Suprapubic skin (tissue), 4 donors: ENCODE measurements around the gene ERCC6L.

Experiments used
- CTCF ChIP-seq, 2 donors: fragments of 200-600 bp in 1 of 2; fragments of 450-650 bp in 1 of 2; sonication (generic) in 1 of 2; IDR thresholded peaks; one replicate each; pipeline ENCODE4 v1.5.1; 2016 to 2019; ENCODE audit warnings: antibody characterized with exemption in 2 of 2, mild to moderate bottlenecking in 1 of 2, moderate library complexity in 1 of 2
- EP300 ChIP-seq: sonication (generic); formaldehyde crosslinking; IDR thresholded peaks from one replicate; pipeline ENCODE4 v1.6.1; 2017; ENCODE audit warnings: antibody characterized with exemption
- POLR2A ChIP-seq, 2 donors: fragments of 450-650 bp; IDR thresholded peaks; one replicate each; pipeline ENCODE4 v1.6.1; 2017; ENCODE audit warnings: antibody characterized with exemption in 2 of 2, mild to moderate bottlenecking in 2 of 2, moderate library complexity in 2 of 2
- POLR2AphosphoS5 ChIP-seq, 3 donors: sonication (generic); formaldehyde crosslinking; IDR thresholded peaks; one replicate each; pipeline ENCODE4 v1.6.1; 2017; ENCODE audit warnings: antibody characterized with exemption in 3 of 3

GRCh38 chrX:72276478-72276953 is 37.7 kb upstream of the ERCC6L start:
- TF ChIP-seq CTCF (IDR thresholded peaks at IDR 0.05) (no peak), POLR2AphosphoS5 (IDR thresholded peaks at IDR 0.05) (no peak), POLR2A (IDR thresholded peaks at IDR 0.05) (no peak), EP300 (no peak)
